IPS-11a (cell line): ENCODE measurements around the gene ZNF280C.
A peak's percentile ranks its signal among the peaks of the same experiment; 100 is the strongest.

Experiments
- H3K4me3 ChIP-seq: one replicate; pipeline ENCODE4 v1.5.1; 2013; ENCODE audit warnings: low read depth, low read length, control low read depth

The ZNF280C gene

DNA sequence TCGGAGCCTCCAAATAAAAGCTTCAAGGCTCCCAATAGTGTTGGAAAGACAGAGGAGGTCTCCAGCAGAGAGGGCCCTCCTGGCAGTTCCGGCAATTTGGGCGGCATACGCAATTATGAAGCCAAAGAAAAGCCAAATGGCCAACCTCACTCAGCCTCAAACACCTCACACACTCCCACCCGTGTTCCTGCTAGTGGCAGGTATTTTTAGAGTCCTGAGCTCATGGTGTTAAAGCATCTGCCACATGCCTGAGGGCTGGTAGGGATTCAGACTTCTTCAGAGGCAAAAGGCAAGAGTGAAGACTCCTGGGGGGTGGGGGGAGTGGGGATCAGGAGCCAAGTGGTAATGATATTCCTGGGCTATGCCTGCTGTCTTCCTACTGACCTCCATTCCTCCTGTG lies 89.5 kb downstream of the ZNF280C start:
- no peak overlapping the region for H3K4me3 ChIP-seq

DNA sequence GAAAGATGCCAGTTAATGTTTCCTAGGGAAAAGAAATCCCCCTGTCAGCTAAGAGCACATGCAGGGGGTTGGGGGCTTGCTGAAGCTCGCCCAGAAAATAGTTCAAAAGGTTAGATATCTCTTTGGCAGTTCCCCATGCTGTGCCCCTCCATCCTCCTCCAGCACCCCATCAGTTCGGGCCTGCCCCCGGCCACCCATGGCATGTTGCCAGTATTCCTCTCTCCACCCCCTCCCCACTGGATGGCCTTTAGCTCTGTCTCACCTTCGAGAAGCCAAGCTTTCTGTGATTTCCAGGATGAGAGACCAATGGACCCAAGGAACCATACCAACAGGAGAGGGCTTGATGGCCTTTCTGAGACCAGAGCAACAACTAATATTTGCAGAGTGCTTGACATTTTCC lies 91.8 kb downstream of the ZNF280C start:
- H3K4me3 ChIP-seq: no peak overlapping the region

DNA sequence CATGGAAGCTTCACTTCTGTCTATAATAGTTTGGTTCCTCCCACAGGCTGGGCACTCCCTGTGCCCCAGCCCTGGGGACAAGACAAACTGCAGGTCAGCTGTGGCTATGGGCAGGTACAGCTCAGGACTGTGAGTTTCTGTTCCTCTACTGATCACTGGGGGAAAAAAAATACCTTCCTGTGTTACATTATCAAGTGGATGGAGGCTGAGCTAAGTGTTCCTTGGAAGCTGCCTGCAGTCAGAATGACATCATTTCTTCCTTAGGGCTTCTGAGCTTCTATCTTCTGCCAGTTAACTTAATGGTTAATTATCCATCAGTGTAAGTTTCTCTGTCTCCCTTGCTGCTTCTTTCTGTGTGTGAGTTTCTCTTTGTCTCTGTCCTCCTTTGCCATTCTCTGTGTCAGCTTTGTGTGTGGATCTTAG lies 92.3 kb downstream of the ZNF280C start:
- H3K4me3 ChIP-seq: no peak overlapping the region

DNA sequence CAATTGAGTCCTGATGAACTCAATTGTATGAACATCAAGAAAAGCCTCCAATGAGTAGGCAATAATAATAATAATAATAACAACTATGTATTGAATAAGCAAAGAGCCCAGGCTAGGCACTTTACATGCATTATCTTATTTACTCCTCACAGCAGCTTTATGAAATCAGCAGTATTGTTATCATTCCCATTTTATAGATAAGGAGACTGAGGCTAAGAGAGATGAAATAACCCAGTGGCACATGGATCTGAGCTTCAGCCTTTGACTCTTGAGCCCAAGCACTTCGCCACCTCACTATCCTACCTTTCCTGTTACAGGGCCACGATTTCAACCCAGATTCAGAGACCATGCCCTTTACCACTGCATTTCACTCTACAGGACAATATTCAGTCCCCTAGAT lies 93.8 kb downstream of the ZNF280C start:
- no peak overlapping the region for H3K4me3 ChIP-seq

DNA sequence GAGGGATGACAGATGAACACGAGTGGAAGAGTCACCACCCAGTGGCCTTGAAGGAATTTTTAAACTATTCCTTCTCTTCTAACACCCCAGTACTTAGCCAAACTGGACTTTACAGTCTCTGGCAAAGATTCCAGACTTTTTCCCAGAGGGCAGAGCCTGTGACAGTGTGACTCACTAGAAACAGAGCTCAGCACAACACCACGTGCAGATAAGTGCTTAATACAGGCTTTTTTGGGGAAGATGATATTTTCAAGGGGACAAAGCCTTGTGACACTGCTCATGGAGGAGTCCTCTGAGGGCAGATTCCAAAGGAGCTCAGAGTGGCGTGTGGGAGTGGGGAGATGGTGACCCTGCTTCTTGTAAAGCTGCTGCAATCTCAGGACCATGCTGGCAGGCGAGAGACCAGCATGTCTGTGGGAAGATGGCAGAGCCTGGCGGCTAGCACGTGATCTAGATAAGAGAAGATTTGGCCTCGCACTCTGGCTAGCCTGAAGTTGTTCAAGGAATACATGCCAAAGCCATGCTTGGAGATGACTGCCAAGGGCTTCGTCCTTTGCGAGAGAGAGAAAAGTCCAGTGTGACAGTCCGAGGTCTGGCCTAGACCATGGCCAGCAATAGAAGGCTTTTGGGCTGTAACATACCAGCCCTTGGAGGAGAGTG lies 94.5 kb downstream of the ZNF280C start:
- H3K4me3 ChIP-seq: no peak overlapping the region

DNA sequence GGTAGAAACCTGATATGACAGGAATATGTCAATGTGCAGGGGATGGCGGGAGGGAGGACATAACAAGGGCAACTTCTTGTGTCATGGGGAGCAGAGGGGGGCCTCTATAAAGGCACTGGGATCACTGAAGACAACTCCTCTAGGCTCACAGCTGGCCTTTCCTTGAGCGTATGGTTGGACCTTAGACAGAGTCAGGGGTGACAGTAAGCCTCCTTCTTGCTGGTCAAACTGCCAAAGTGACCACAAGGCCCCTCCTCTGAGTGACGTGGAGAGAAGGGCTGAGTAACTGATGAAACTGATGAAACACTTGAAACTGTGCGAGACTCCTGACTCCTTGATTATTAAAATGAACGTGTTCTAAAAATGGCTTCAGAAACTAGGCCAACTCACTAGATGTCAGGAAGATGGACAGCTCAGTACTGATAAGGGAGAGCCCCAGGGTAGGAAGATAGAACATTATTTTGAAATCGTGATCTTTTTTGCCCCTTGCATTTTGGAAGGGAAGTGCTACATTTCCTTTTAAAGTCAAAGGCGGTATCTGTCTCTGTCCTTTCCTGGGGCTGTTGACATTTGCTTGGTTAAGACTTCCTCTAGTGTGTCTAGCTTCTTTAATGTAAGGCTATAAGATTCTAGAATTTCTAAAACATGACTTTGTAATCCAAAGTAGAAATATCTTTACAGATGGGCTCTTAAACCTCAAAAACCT lies 95.4 kb downstream of the ZNF280C start:
- H3K4me3 ChIP-seq: no peak overlapping the region

DNA sequence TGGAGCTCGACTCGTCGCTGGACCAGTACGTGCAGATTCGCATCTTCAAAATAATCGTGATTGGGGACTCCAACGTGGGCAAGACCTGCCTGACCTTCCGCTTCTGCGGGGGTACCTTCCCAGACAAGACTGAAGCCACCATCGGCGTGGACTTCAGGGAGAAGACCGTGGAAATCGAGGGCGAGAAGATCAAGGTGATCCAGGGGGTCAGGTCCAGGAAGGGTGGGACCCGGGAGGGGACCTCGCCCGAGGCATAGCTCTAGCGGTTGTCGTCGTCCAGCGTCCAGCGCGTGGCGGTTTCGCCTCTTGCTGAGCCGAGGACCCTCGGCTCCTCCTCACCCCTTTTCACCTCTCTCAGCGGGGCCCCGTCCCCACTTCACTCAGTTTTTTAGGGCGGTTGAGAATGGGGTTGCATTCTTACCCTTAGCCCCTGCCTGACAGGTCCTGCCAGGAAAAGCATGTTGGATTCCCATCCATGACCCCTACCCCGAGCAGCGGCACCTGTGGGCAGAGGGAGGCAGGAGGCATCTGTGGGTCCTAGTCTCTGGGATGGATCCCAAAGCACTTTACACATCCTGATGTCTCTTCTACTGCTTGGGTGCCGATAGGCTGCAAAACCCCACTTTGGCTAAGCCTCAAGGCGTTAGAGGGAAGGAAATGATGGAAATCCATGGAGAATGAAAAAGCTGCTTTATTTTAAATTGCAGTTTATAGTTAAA lies 96.4 kb downstream of the ZNF280C start:
- H3K4me3 ChIP-seq: peak overlapping the region; percentile 35

DNA sequence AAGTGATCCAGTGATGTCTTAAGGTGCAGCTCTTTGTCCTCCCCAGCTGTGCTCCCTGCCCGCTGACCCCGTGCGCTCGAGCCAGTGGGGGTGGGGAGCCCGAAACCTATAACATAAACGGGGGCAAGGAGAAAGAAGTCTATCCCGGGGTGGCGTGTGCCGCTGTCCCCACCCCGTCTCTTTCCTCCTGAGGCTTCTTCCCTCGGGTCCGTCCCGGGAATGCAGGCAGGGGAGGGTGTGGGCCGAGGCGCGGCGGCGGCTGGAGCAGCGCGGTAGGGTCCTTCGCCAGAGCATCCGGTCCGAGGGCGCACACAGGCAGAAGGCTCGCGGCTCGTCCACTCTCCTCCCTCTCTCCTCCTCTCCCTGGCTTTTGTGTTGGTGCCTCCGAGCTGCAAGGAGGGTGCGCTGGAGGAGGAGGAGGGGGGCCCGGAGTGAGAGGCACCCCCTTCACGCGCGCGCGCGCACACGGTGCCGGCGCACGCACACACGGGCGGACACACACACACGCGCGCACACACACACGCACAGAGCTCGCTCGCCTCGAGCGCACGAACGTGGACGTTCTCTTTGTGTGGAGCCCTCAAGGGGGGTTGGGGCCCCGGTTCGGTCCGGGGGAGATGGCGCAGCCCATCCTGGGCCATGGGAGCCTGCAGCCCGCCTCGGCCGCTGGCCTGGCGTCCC lies 97.1 kb downstream of the ZNF280C start, which contains the start of gene RAB33A:
Gene RAB33A (plus strand): TSS at position 517 of the 681 bp plus-strand sequence. CDS start 101 bp downstream, at position 618.
- H3K4me3 ChIP-seq: peak within 1 kb of the TSS; percentile 35

DNA sequence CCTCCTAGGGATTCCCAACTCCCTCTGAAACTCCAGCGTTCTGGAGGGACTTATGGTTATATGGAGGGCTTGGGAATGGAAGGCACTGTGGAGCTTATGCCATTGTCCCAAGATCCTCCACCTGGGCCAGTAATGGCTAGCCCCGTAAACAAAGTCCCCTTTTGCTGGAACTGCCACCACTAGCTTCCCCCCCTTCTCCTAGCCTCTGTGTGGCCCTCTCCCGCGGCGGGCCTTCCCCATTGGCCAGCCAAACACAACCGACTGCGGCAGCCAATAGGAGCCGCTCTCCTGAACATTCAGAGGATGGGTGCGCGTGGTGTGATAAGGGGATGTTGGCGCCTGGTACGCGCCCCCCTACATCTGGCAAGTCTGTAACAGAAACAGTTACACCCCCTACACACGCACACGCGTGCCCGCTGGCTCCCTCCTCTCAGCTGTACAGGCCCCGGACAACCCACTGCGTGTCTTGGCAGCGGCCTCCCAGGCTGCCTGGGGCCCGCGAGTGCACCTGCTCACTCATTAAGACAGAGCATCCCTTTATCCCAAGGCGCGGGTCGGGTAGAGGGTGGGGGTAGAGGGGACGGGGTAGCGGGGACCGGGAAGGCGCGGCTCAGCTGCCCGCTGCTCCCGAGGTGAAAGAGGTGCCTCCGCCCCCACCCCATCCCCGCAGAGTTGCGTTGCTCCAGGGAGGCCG lies 97.8 kb downstream of the ZNF280C start:
- H3K4me3 ChIP-seq: peak overlapping the region; percentile 35

DNA sequence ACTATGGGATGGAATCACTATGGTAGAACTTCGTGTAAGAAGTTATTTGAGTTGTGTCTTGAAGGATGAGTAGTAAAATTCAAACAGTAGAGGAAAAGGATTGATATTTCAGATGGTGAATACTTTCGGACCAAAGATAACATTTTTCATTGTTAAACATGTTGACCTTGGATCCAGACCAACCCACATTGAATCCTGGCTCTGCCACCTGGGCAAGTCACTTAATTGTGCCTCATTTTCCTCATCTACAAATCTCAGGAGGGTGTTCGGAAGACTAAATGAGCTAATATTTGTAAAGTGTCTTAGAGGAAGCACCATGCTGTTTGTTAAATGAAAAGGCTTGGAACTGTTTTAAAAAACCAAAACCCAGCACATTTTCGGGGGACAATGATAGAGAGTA lies 101.7 kb downstream of the ZNF280C start:
- no peak overlapping the region for H3K4me3 ChIP-seq

DNA sequence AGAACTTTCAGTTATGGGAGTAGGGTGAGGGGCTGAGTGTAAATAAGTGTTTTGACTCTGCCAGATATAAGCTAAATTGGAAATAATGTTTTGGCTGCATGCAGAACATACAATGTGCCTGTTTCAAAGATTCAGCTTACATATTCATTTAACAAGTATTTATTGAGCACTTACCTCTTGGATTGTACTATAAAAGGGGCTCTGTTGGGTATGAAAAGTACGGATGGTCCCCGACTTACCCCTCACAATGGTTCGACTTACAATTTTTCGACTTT lies 102.3 kb downstream of the ZNF280C start:
- peak overlapping the region; percentile 73 for H3K4me3 ChIP-seq

DNA sequence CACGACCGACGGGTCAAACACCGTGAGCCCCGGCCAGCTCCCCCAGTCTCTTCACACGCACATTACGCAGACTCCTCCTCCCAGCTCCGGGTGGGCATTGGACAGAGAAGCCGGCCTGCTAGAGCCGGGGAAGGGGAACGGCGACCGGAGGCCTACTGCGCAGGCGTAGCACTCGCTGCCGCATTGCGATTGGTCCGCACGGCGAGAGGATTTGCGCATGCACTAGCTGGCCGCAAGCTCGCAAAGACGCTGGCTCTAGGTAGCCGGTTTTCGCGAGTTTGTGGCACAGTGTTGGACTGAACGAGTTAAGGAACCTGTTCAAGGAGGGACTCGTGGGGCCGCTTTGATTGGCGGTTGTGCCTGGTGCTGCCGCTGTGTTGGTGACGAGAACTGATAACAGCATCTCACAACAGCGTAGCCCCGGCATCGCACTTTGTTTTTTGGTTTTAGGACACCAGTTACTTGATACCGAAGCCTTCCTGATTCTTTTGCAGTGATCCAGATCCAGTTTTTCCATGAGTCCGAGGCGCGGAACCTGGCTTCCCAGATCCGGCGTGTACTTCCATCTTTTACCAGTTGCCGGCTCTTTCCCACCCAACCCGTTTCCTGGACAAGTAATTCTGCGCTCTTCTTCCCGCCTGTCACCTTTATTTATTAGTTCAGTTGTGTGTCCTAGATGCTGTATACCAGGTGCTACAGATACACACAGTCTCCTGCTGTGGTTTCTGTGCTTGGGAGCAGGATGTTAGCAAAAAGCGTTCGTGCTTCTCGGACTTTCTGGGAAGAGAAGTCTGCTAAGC lies 102.8 kb downstream of the ZNF280C start, which contains the start of gene AIFM1:
Gene AIFM1 (minus strand): TSS at position 139 of the 800 bp plus-strand sequence. CDS start 185 bp downstream, outside the sequence.
- H3K4me3 ChIP-seq: peak within 1 kb of the TSS; percentile 73

DNA sequence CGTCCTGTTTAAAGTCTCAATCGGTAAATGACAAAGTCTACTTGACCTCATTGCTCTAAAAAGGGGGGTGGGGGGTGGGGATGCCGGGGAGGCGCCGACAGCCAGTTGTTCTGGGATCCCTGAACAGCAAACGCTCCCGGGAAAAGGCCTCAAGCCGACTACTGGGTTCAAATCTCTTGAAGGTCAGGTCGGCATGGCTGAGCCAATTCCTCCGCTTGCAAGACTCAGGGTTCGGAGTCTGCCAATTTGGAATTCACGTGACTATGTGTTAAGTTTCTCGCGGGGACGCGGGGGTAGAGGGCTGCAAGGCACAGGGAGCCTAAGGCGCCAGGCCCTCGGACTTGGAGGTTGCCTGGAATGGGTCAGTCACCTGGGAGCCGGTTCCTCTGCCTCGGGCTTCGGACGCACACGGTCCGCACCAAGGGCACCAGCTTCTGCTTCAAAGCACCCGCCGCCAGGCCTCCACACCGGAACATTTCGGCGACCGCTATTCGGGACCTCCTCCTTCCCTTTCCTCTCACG lies 103.5 kb downstream of the ZNF280C start:
- peak overlapping the region; percentile 73 for H3K4me3 ChIP-seq

DNA sequence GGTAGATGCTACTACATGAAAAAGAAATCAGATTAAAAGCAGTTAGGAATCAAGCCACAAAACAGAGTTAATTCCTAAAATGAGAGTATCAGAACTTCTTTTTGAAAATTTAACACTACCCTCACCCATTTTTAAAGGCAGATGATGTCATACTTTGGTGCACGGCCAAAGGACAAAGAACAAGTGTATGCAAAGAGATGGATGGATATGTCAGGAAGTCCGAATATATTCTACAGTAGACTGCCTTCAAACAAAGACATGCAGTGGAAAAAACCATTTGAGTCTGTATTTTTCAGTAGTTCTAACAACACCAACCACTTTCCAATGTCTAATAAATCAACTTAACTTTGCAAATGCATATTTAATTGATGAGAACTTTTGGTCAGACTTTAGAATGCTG lies 105.3 kb downstream of the ZNF280C start:
- no peak overlapping the region for H3K4me3 ChIP-seq

DNA sequence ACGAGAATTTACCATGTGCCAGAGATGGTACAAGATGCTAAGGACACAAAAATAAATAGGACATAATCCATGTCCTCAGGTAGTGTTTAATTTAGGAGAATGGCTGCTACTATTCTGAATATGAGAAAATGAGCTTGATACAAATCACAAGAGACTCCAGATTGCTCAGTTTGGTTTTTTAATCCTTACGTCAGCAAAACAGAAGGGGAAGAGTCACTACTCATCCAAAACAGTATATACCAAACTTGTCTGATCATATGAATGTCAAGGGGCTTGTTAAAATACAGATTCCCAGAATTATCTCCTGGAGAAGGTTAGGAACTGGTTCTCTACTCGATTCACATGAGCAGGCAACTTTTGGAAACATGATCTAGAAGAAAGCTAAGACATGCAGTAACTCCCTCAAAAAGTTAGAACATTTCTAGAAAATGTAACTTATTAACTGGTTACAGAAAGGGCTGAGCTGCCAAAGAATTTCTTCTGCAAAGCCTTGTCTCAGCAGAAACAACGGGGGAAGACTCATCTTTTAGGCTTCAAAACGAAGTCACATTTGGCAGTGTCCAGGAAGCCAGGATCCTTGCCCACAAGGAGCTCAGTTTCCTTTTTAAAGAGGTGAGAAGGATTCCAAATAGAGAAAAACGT lies 106.5 kb downstream of the ZNF280C start:
- H3K4me3 ChIP-seq: no peak overlapping the region

DNA sequence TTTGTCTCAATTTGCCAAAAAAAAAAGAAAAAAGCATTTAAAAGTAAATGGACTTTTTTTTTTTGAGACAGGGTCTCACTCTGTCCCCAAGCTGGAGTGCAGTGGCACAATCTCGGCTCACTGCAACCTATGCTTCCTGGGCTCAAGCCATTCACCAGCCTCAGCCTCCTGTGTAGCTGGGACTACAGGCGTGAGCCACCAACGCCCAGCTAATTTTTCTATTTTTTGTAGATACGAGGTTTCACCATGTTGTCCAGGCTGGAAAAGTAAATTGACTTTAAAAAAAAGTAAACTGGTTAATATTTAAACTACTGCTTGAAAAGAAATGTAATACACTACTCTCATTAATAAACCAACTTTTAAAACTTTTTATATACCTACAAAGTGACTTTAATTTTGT lies 108.9 kb downstream of the ZNF280C start:
- H3K4me3 ChIP-seq: no peak overlapping the region

DNA sequence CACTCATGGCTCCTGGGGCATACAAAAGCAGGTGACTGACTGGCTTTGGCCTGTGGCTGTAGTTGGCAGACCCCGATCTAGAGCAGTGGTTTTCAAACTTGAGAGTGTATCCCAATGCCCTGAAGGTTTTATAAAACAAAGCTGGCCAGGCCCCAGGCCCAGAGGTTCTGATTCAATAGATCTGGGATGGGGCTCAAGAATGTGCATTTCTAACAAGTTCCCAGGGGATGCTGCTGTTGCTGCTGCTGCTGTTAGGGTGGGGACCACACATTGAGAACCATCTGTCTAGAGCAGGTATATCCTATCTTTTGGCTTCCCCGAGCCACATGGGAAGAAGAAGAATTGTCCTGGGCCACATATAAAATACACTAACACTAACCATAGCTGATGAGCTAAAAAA lies 110.4 kb downstream of the ZNF280C start:
- H3K4me3 ChIP-seq: no peak overlapping the region

DNA sequence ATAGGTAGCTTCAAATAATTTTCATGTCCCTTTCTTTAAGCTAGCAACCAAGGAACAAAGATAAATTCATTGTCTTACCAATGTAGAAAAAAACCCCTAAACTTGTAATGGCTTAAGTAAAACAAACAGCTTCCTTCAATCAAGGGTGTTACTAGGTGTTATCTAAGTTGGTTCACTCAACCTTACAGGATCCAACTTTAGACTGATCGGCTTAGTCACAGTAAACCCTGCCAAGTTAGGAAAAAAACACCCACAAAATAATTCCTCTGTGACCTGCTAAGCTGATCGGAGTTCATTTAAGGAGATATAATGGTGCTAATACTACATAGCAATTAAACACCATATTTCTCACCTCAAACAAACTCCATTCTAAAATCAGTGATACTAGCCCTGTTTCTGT lies 113.1 kb downstream of the ZNF280C start:
- H3K4me3 ChIP-seq: no peak overlapping the region
